Smooth muscle cell (in vitro differentiated cells): Measurements from ENCODE around the gene IER5. TPM values are rescaled to one million over a fixed set of nuclear protein-coding genes. Genes with fewer than 3 reads are reported as not detected.

ENCODE experiments used
- DNase-seq: peaks from one replicate; lab custom pipeline; 2025; ENCODE audit not compliant: unreplicated experiment; lab: John Stamatoyannopoulos, UW
- H2AFZ ChIP-seq: fragments of 200-600 bp; sonication (generic); 2 replicates; pipeline ENCODE4 v1.6.0; 2016; ENCODE audit warnings: antibody characterized with exemption, low read depth, mild to moderate bottlenecking
- H3F3A ChIP-seq: fragments of 200-600 bp; sonication (generic); 2 replicates; pipeline ENCODE4 v1.6.0; 2017; ENCODE audit warnings: antibody characterized with exemption, low read depth
- H3K27ac ChIP-seq: fragments of 200-600 bp; sonication (generic); 2 replicates; pipeline ENCODE4 v1.5.1; 2016; ENCODE audit warnings: low read depth, mild to moderate bottlenecking
- H3K27me3 ChIP-seq: fragments of 200-600 bp; sonication (generic); 2 replicates; pipeline ENCODE4 v1.6.1; 2016; ENCODE audit warnings: low read depth, mild to moderate bottlenecking
- H3K36me3 ChIP-seq: fragments of 200-600 bp; sonication (generic); 2 replicates; pipeline ENCODE4 v1.5.1; 2016; ENCODE audit warnings: low read depth
- H3K4me1 ChIP-seq: fragments of 200-600 bp; sonication (generic); 2 replicates; pipeline ENCODE4 v1.5.1; 2016; ENCODE audit warnings: low read depth
- H3K4me2 ChIP-seq: fragments of 200-600 bp; sonication (generic); 2 replicates; pipeline ENCODE4 v1.6.0; 2016; ENCODE audit warnings: mild to moderate bottlenecking
- H3K4me3 ChIP-seq: fragments of 200-600 bp; sonication (generic); 2 replicates; pipeline ENCODE4 v1.5.1; 2016; ENCODE audit warnings: mild to moderate bottlenecking
- H3K79me2 ChIP-seq: fragments of 200-600 bp; sonication (generic); 2 replicates; pipeline ENCODE4 v1.6.0; 2016; ENCODE audit warnings: low read depth, mild to moderate bottlenecking
- H3K9ac ChIP-seq: fragments of 200-600 bp; sonication (generic); 2 replicates; pipeline ENCODE4 v1.6.0; 2016; ENCODE audit warnings: low read depth
- H3K9me3 ChIP-seq: fragments of 200-600 bp; sonication (generic); replicated peaks from 2 replicates; pipeline ENCODE4 v1.5.1; 2016; ENCODE audit warnings: low read depth
- H4K20me1 ChIP-seq: fragments of 200-600 bp; sonication (generic); 2 replicates; pipeline ENCODE4 v1.6.0; 2016; ENCODE audit warnings: low read depth
- CTCF ChIP-seq: fragments of 200-600 bp; sonication (generic); IDR thresholded peaks from 2 replicates; pipeline ENCODE4 v1.5.1; 2017; ENCODE audit warnings: borderline replicate concordance, mild to moderate bottlenecking, antibody characterized with exemption; ENCODE audit not compliant: insufficient read depth, poor library complexity, severe bottlenecking
- WGBS: methylation state at CpG from one replicate; pipeline ENCODE4 v1.1.7; 2016; ENCODE audit warnings: low lambda C conversion rate; 5-methylcytosine and 5-hydroxymethylcytosine counted together
- polyA plus RNA-seq: library from polyadenylated mRNA; unstranded; fragments of >200 nt; fragmentation: Nextera tagmentation; extraction: Ambion mirVana; gene quantifications from 2 replicates; pipeline ENCODE4 v1.2.1, GENCODE V29; 2016
- total RNA-seq: library from RNA; depleted of rRNA; stranded (reverse); fragments of >200 nt; gene quantifications from 2 replicates; pipeline ENCODE4 v1.2.3, GENCODE V29; 2014

Gene IER5
- total and polyA plus RNA-seq, 2 experiments from 2014 or later = 35.1 to 39.9 TPM

GRCh38 chr1:181086091-181086490 lies 2.4 kb upstream of the IER5 start:
- H3K79me2 ChIP-seq = peaks cover 17% of the 10 kb centered on the region
- H4K20me1 ChIP-seq = peaks cover 25% of the 10 kb centered on the region
- H2AFZ ChIP-seq = no peak overlapping the region
- TF ChIP-seq CTCF = no peak
- peaks cover 3% of the 10 kb centered on the region for H3F3A ChIP-seq
- no peaks in the 10 kb centered on the region for H3K36me3 ChIP-seq
- H3K27me3 ChIP-seq = no peaks in the 10 kb centered on the region
- H3K27ac ChIP-seq = no peak overlapping the region
- DNase-seq = no peak
- no peak overlapping the region for H3K4me2 ChIP-seq
- H3K9ac ChIP-seq = no peak overlapping the region
- no peak overlapping the region for H3K4me3 ChIP-seq
- no peaks in the 10 kb centered on the region for H3K9me3 ChIP-seq
- 93% methylated on average over 1 of the region's 1 CpG for whole genome bisulfite sequencing
- peaks cover 8% of the 10 kb centered on the region for H3K4me1 ChIP-seq

- H2AFZ ChIP-seq = no peak overlapping the region
- peaks cover 16% of the 10 kb centered on the region for H3K4me1 ChIP-seq
- TF ChIP-seq CTCF = no peak
- no peak overlapping the region for H3K4me2 ChIP-seq
- no peak overlapping the region for H3K27ac ChIP-seq
- H3K9ac ChIP-seq = no peak overlapping the region
- H3F3A ChIP-seq = peaks cover 3% of the 10 kb centered on the region
- H4K20me1 ChIP-seq = peaks cover 33% of the 10 kb centered on the region
- no peaks in the 10 kb centered on the region for H3K9me3 ChIP-seq
- no peak overlapping the region for H3K4me3 ChIP-seq
- WGBS = 78% methylated on average over 5 of the region's 5 CpGs
- H3K36me3 ChIP-seq = no peaks in the 10 kb centered on the region
- H3K79me2 ChIP-seq = peaks cover 25% of the 10 kb centered on the region
- no peak for DNase-seq
- H3K27me3 ChIP-seq = no peaks in the 10 kb centered on the region
Observed at GRCh38 chr1:181086926-181087325, 1.6 kb upstream of the IER5 start.

- H4K20me1 ChIP-seq = peaks cover 38% of the 10 kb centered on the region
- H3K79me2 ChIP-seq = peaks cover 30% of the 10 kb centered on the region
- no peak overlapping the region for H2AFZ ChIP-seq
- peak overlapping the region; percentile 100 for H3K4me2 ChIP-seq
- H3K27ac ChIP-seq = no peak overlapping the region
- H3K27me3 ChIP-seq = no peaks in the 10 kb centered on the region
- H3K9me3 ChIP-seq = no peaks in the 10 kb centered on the region
- 87% methylated on average over 8 of the region's 8 CpGs for WGBS
- H3K4me1 ChIP-seq = peaks cover 19% of the 10 kb centered on the region
- no peak for TF ChIP-seq CTCF
- no peak for DNase-seq
- peaks cover 3% of the 10 kb centered on the region for H3F3A ChIP-seq
- no peak overlapping the region for H3K4me3 ChIP-seq
- H3K9ac ChIP-seq = no peak overlapping the region
- H3K36me3 ChIP-seq = no peaks in the 10 kb centered on the region
Observed at GRCh38 chr1:181087400-181087901, 1.0 kb upstream of the IER5 start.

- H3K9ac ChIP-seq = peak overlapping the region; percentile 95
- H3K4me2 ChIP-seq = peak overlapping the region; percentile 100
- no peak for TF ChIP-seq CTCF
- H3K9me3 ChIP-seq = no peaks in the 10 kb centered on the region
- DNase-seq = no peak
- peaks cover 23% of the 10 kb centered on the region for H3K4me1 ChIP-seq
- no peaks in the 10 kb centered on the region for H3K27me3 ChIP-seq
- H4K20me1 ChIP-seq = peaks cover 53% of the 10 kb centered on the region
- no peaks in the 10 kb centered on the region for H3K36me3 ChIP-seq
- peak overlapping the region; percentile 86 for H3K27ac ChIP-seq
- H2AFZ ChIP-seq = no peak overlapping the region
- WGBS = under 1% methylated on average over 50 of the region's 97 CpGs
- H3F3A ChIP-seq = peaks cover 3% of the 10 kb centered on the region
- H3K4me3 ChIP-seq = peak overlapping the region; percentile 94
- peaks cover 37% of the 10 kb centered on the region for H3K79me2 ChIP-seq
Observed at GRCh38 chr1:181089017-181089675, 646 bp downstream of the IER5 start.
